GM21515 (cell line): ENCODE data around the gene N4BP2L2.

Experiments used
- ATAC-seq: cut with Tn5 transposase; IDR thresholded peaks from one replicate; pipeline ENCODE4 v1.9.1; 2021; ENCODE audit not compliant: unreplicated experiment

Gene N4BP2L2

GRCh38 chr13:32530841-32531253, 7.7 kb downstream of the N4BP2L2 start:
- peak; percentile 69 for ATAC-seq

DNA sequence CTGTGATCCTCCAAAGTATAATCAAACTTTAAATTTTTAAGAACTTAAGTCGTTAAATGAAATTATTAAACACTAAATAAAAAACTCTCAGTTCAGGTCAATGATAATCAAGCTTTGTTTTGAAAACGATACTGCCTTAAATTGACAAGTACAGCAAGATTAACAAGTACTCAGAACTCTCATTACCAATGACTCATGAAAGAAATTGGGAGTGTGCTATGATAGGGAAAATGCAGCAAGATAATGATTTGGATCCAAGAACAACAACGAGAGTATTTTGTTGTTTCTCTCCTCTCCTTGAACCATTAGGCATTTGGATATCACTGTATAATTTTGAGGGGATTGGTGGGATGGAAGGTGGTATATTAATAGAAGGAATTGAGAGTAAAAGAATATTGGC, 10.2 kb downstream of the N4BP2L2 start:
- ATAC-seq: no peak

GRCh38 chr13:32527151-32527550, 11.4 kb downstream of the N4BP2L2 start:
- no peak for ATAC-seq

DNA sequence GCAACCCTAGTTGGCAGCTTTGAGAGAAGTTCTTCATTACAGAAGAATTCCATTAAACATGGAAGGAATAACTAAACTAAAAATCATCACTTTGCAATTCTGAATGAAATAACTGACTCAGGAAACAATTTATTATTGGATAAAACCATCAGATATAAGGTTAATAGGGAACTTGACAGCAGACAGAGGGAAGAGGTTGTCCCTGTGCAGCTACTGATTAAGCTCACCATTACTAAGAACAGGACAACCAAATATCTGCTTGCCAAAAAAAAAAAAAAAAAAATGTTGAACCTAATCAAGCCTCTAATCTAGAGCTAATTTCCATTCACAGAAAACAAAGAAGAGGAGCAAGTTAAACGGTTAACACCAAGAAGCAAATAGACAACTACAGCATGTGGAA, 12.8 kb downstream of the N4BP2L2 start:
- ATAC-seq: no peak

DNA sequence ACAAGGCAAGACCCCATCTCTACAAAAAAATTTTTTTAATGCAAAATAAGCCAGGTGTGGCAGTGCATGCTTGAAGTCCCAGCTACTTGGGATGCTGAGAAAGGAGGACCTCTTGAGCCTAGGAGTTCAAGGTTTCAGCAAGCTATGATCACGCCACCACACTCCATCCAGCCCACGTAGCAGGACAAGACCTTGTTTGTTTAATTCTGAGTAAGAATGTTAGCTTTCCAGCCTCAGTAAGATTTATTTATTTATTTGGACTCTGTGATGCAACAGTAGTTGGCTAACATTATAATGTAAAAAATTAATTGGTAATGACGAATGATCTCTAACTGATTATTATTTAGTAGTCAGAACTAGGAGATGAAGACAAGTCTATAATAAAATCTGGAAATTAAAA, 23.3 kb downstream of the N4BP2L2 start:
- no peak for ATAC-seq

DNA sequence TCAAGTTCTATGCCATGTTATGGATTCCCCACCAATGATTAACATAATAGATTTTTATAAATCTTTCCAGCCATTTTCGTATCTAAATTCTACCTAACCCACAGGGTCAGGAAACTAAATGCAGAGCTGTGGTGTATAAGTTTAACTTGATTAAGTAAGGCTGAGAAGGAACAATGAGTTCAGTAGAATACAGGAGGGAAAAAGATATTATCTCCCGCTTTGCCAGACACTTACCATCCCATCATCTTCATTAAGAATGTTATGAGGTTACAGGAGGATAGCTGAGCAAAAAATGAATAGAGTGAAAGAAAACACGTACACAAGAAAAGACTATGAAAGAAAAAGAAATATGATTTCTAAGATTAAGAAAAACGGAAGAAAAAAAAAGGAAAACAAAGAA, 27.1 kb downstream of the N4BP2L2 start:
- no peak for ATAC-seq

DNA sequence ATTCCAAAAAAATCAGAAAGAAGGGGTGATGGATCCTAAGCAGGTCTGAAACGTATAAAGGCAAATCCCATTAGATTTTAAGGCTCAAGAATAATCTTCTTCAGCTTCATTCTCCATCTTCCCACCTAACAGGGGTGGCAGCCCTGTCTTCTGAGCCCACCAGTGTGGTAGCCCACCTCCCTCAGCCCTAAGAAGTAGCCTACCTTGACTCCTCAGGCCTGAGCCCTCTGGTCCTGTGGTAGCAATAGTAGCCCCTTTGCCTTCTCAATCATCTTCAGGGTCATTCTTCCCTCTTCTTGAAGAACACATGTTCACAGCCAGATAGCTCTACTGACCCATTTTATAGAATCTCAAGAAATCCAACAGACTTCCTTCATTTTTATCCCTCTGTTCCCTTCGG, 33.7 kb downstream of the N4BP2L2 start:
- no peak for ATAC-seq

- ATAC-seq: no peak
Measured at GRCh38 chr13:32504263-32504662, 34.3 kb downstream of the N4BP2L2 start.

- ATAC-seq: no peak
Measured at GRCh38 chr13:32503727-32504126, 34.9 kb downstream of the N4BP2L2 start.

DNA sequence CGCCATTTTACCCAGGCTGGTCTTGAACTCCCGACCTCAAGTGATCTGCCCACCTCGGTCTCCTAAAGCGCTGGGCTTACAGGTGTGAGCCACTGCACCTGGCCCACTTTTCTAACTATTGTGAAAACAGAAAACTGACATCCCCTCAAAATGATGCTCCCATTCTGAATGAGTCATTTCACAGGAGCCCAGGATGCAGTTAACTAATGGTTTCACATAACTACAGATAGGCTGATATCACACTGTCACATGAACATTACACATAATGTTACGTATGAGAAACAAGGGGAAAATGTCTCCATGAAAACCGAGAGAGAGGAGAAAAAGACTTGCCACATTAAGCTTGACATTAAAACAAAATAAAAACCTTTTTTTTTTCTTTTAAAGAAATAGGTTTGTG, 37.5 kb downstream of the N4BP2L2 start:
- no peak for ATAC-seq

DNA sequence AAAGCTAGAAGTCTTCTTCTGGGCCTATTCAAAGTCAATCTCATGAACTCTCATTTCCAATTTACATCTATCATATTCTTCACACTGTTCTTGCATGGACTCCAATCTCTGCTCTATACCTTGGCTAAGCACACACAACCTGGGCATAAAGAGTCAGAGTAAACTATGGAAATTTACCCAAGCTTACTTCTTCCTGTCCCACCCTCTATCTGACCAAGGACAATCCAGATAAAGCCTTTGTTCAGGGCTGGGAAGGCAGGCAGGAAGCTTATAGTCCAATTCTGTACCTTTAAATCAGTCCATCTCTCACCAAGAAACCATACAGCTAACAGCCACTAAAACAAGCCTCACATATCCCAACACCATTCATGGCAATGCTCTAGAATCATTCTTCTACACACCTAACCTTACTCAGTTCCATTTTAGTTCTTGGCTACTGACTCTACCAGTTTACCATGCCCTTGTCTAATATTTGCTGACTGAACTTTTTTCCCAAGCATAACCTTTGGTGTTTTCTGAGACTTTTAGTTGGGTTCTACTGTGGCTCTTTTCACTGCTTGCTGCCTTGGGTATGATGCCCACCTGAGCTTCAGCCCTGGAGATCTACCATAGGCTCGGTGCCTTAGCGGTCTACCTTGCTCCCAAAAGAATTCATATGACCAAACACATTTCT, 38.9 kb downstream of the N4BP2L2 start:
- no peak for ATAC-seq

- ATAC-seq: no peak
Measured at GRCh38 chr13:32497589-32497988, 41.0 kb downstream of the N4BP2L2 start.

DNA sequence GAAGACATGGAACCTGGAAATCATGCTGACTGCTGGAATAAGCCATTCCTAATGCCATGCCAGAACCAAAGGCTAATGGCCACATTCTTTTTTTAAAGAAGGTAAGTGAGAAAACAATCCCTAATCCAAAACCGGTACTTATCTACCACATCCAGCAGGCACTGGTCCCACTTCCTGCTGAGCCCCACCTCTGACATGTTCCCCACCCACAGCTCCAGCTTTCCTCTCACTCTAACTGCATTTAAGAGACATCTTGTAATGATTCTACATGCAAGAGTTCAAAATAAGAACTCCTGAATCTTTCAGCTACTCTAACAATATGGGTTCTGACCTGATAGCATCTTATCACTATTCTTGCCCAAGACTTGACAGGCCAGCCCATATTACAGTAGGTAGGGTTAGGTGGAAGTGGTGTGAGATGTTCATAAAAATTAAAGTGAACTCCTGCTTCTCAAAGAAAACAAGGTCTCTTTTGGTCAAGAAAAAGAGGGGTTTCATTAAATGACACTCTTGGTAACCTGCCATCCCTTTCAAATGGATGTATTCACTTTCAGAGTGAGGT, 41.9 kb downstream of the N4BP2L2 start:
- ATAC-seq: no peak

- ATAC-seq: no peak
Measured at GRCh38 chr13:32495841-32496240, 42.8 kb downstream of the N4BP2L2 start.

DNA sequence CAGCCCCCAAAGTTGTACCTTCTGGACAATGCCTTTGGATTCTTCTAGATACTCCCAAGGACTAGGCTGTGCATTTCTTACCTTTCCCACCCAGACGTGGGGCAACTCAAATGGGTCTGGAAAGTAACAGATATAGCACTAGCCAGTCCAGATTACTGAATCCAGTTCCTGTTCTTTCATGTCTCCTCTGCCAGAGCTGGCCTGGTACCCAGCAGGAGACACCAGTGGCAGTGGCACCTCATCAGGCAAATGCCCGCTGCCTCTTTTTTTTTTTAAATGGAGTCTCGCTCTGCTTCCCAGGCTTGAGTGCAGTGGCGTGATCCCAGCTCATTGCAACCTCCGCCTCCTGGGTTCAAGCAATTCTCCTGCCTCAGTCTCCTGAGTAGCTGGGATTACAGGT, 43.2 kb downstream of the N4BP2L2 start:
- ATAC-seq: no peak

GRCh38 chr13:32491028-32491427, 47.6 kb downstream of the N4BP2L2 start:
- ATAC-seq: no peak

- ATAC-seq: no peak
Measured at GRCh38 chr13:32476892-32477291, 61.7 kb downstream of the N4BP2L2 start.

- no peak for ATAC-seq
Measured at GRCh38 chr13:32476021-32476731, 62.4 kb downstream of the N4BP2L2 start.

GRCh38 chr13:32474999-32475792, 63.4 kb downstream of the N4BP2L2 start:
- ATAC-seq: no peak

DNA sequence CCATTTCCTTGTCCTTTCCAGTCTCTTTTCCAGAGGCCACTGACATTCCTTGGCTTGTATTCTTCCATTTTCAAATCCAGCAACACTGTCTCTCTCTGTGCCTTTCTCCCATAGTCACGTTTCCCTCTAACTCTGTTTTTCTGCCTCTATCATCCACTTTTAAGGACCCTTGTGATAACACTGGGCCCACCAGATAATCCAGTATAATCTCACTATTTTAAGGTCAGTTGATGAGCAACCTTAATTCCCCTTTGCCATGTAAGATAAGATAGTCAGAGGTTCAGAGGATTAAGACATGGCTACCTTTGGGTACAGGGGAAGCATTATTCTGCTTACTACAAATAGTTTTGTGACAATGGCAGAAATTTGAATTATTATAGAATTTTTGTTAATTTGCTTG, 64.9 kb downstream of the N4BP2L2 start:
- no peak for ATAC-seq

DNA sequence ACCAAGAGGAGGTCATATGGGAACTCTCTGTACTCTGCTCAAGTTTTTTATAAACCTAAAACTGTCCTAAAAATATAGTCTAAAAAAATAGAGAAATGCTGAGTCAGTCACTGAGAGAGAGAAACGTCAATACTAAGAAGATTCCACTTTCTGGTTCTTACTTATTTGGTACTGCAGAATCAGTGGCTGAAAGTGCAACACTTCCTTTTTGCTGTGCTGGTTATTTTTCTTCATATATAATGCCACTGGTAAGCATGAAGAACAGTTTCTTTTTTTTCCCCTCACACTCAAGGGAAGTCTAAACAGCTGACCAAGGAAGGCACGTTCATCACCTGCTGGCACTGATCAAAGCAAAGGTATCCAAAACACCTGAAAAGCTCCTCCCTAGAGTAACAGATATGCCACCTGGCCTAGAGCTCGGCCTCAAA, 66.4 kb downstream of the N4BP2L2 start:
- ATAC-seq: peak; percentile 83
